ENCODE data around the gene UBXN10.
A peak's percentile ranks its signal among the peaks of the same experiment; 100 is the strongest.

DNA sequence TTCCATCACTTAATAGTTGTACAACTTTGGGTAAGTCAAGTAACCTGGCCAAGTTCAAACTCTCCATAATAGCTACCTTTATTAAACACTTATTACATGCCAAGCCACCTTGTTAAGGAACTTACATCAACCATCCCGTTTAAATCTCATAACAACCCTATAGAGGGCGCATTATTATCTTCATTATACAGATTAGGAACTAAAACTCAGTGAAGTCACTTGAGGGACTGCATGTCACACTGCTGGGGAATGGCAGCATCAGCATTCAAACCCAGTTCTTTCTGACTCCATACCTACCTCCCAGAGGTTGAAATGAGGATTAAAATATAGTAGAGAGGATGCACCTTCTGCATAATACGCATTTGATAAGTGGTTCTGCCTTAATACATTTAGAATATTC lies 47.5 kb downstream of the UBXN10 start:
- no peak for TF ChIP-seq POLR2A (IDR thresholded peaks at IDR 0.05)
- TF ChIP-seq, protein P1, sequence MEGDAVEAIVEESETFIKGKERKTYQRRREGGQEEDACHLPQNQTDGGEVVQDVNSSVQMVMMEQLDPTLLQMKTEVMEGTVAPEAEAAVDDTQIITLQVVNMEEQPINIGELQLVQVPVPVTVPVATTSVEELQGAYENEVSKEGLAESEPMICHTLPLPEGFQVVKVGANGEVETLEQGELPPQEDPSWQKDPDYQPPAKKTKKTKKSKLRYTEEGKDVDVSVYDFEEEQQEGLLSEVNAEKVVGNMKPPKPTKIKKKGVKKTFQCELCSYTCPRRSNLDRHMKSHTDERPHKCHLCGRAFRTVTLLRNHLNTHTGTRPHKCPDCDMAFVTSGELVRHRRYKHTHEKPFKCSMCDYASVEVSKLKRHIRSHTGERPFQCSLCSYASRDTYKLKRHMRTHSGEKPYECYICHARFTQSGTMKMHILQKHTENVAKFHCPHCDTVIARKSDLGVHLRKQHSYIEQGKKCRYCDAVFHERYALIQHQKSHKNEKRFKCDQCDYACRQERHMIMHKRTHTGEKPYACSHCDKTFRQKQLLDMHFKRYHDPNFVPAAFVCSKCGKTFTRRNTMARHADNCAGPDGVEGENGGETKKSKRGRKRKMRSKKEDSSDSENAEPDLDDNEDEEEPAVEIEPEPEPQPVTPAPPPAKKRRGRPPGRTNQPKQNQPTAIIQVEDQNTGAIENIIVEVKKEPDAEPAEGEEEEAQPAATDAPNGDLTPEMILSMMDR (IDR thresholded peaks at IDR 0.05), result peak in 9 of 12 donors; percentile 14 to 42 (median 32)
